A673 (cell line): ENCODE data around the gene SESN1. TPM values are rescaled to one million over a fixed set of nuclear protein-coding genes. Genes with fewer than 3 reads are reported as not detected.

ENCODE experiments used
- BruUV-seq: library from RNA; stranded (reverse); fragments of 400-500 nt; replicated peaks from 2 replicates; lab custom pipeline; 2021; lab: Mats Ljungman, UMichigan
- CTCF ChIA-PET: fragments of 300-600 bp; sonication (Branson Sonifier 250); formaldehyde crosslinking; loops from one replicate; lab custom pipeline; 2022; ENCODE audit warnings: antibody characterized with exemption; lab: Charles Lee
- POLR2A ChIA-PET: fragments of 300-600 bp; sonication (Branson Sonifier 250); formaldehyde crosslinking; loops from one replicate; lab custom pipeline; 2022; ENCODE audit warnings: antibody characterized with exemption; ENCODE audit not compliant: low non-redundant PET; lab: Charles Lee
- DNase-seq: peaks from one replicate; pipeline ENCODE4 v3.0.0-alpha.2; 2015; ENCODE audit warnings: low spot score
- H3K27ac ChIP-seq: fragments of 200-600 bp; sonication (generic); 2 replicates; pipeline ENCODE4 v1.5.1; 2016; ENCODE audit warnings: mixed run types, low read depth, mild to moderate bottlenecking, mixed read lengths, antibody characterized with exemption, low read length; ENCODE audit not compliant: poor library complexity, severe bottlenecking
- H3K27me3 ChIP-seq: fragments of 200-600 bp; sonication (generic); replicated peaks from 2 replicates; pipeline ENCODE4 v1.6.1; 2017; ENCODE audit warnings: mixed run types, low read depth, mild to moderate bottlenecking, mixed read lengths, antibody characterized with exemption, low read length; ENCODE audit not compliant: insufficient read depth, poor library complexity
- H3K36me3 ChIP-seq: fragments of 200-600 bp; sonication (generic); 2 replicates; pipeline ENCODE4 v1.6.1; 2016; ENCODE audit warnings: mixed run types, mild to moderate bottlenecking, mixed read lengths, antibody characterized with exemption, low read length; ENCODE audit not compliant: insufficient read depth, poor library complexity, severe bottlenecking
- H3K4me1 ChIP-seq: fragments of 200-600 bp; sonication (generic); 2 replicates; pipeline ENCODE4 v1.6.1; 2017; ENCODE audit warnings: mixed run types, mild to moderate bottlenecking, mixed read lengths, antibody characterized with exemption, low read length; ENCODE audit not compliant: insufficient read depth, poor library complexity, severe bottlenecking
- H3K4me3 ChIP-seq: fragments of 200-600 bp; sonication (generic); 2 replicates; pipeline ENCODE4 v1.5.1; 2016; ENCODE audit warnings: low read depth, mixed run types, mild to moderate bottlenecking, mixed read lengths, low read length; ENCODE audit not compliant: poor library complexity, severe bottlenecking
- H3K9me3 ChIP-seq: fragments of 200-600 bp; sonication (generic); 2 replicates; pipeline ENCODE4 v1.6.1; 2016; ENCODE audit warnings: mixed run types, low read depth, mild to moderate bottlenecking, mixed read lengths, antibody characterized with exemption, low read length; ENCODE audit not compliant: poor library complexity, severe bottlenecking
- CTCF ChIP-seq: fragments of 300-800, 200-600 bp; sonication (generic); conservative IDR thresholded peaks from 2 replicates; pipeline ENCODE4 v1.5.1; 2017; ENCODE audit warnings: low read depth, mild to moderate bottlenecking, antibody characterized with exemption, low read length, moderate library complexity, mixed read lengths
- EZH2 ChIP-seq: fragments of 200-600 bp; sonication (generic); IDR thresholded peaks from 2 replicates; pipeline ENCODE4 v1.6.1; 2017; ENCODE audit warnings: borderline replicate concordance, low read depth, mild to moderate bottlenecking, mixed read lengths, antibody characterized with exemption, low read length; ENCODE audit not compliant: poor library complexity, severe bottlenecking
- intact Hi-C: fragments of 100-400 bp; cut with micrococcal nuclease; formaldehyde crosslinking; loops from one replicate; pipeline ENCODE4 v1.10.0; 2022; ENCODE audit not compliant: unreplicated experiment
- total RNA-seq: library from RNA; stranded (reverse); gene quantifications from 2 replicates; pipeline ENCODE4 v1.2.3, GENCODE V29; 2021

The SESN1 gene
- total RNA-seq, 1 experiment from 2014 or later = 4.1 TPM

DNA sequence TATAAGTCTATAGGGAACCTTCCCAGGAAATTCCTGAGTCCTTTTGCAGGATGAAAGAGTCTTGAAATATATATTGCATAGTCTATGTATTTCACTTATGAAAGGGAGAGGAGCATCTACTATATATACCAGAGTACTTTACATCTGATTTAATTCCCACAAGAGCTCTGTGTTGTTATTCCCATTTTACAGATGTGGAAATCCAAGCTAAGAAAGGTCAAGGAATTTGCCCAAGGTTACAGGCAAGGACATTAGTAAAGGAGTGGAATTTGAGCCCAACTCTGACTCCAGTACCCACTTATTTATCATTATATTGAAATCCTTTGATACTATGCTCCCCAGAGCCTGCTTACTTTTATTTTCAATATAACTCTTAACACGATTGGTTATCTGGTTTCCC is 2.6 kb downstream of the SESN1 start:
- TF ChIP-seq CTCF (no peak), EZH2 (no peak)
- ChIA-PET POLR2A (no interaction called here), CTCF (no interaction called here)
- Histone ChIP-seq H3K4me1 (peaks cover 15% of the 10 kb centered on the region), H3K27ac (no peak overlapping the region), H3K9me3 (no peaks in the 10 kb centered on the region), H3K4me3 (no peak overlapping the region), H3K27me3 (no peaks in the 10 kb centered on the region), H3K36me3 (no peaks in the 10 kb centered on the region)
- intact Hi-C loops = loop anchor here (5.0 kb wide), 1 partner anchor 290 kb away; the partner anchor contains the start of gene CD164
- no peak for DNase-seq
- no TSS peak for BruUV-seq

DNA sequence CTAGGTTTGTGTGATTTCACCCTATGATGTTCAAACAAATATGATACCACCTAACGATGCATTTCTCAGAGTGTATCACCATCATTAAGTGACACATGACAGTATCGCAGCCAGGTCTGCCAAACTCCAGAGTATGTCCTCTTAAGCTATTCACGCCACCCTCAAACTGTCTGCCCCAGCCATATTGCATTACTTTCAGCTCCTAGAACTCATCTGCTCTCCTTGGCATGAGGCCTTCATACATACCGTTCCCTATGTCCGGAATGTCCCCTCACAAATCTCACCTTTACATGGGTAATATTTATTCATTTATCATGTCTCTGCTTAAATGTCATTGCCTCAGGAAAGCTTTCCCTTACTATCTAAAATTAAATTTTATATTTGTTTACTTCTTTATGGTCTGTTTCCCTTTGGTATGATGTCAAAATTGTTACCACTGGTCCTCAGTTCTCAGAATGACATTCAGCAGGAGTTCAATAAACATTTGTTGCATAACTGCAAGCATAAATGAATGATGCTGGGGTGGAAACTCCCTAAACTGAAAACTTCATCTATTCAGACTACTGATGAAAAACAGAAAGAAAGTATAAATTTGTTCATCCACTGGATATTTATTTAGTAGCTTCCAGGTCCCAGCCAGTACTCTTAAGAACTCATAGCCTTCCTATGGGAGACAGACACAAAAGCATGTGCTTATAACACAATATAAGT is 3.2 kb downstream of the SESN1 start:
- CTCF ChIA-PET = no interaction called here
- intact Hi-C loops = loop anchor here (5.0 kb wide), 1 partner anchor 291 kb away; the partner anchor contains the start of gene CD164
- POLR2A ChIA-PET = no interaction called here
- TF ChIP-seq CTCF (no peak), EZH2 (no peak)
- H3K4me3 ChIP-seq = no peak overlapping the region
- H3K36me3 ChIP-seq = no peaks in the 10 kb centered on the region
- DNase-seq = no peak
- H3K27ac ChIP-seq = no peak overlapping the region
- H3K27me3 ChIP-seq = no peaks in the 10 kb centered on the region
- BruUV-seq = no TSS peak
- peaks cover 15% of the 10 kb centered on the region for H3K4me1 ChIP-seq
- H3K9me3 ChIP-seq = no peaks in the 10 kb centered on the region

DNA sequence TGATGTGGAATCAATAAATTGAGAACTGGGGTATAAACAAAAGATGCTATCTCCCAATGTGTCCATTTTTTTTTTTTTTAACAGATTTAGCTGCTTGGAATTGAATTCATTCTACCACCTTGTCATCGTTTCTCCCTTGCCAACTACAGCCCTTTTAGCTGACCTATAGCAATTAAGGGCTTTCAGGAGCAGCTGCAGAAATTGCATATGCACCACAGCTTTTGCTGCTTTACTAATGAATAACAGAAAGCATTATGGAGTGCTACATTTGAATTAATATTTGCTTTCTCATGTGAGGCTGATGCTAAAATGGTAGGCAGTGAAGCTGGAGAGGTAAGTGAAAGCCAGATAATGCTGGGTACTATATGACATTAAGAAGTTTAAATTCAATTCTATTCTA is 5.7 kb downstream of the SESN1 start:
- CTCF ChIA-PET = no interaction called here
- Histone ChIP-seq H3K27ac (no peak overlapping the region), H3K4me3 (no peak overlapping the region), H3K36me3 (no peaks in the 10 kb centered on the region), H3K27me3 (no peaks in the 10 kb centered on the region), H3K4me1 (peaks cover 15% of the 10 kb centered on the region), H3K9me3 (no peaks in the 10 kb centered on the region)
- DNase-seq = no peak
- no peak for TF ChIP-seq CTCF
- TF ChIP-seq EZH2 = no peak
- intact Hi-C loops = no loop called here
- POLR2A ChIA-PET = no interaction called here
- BruUV-seq = no TSS peak
